ENCODE measurements around the gene TSPAN9. TPM values are rescaled to one million over a fixed set of nuclear protein-coding genes. Genes with fewer than 3 reads are reported as not detected.

Gene TSPAN9
- total and polyA plus RNA-seq, 4 donors = 23.0 to 72.3 (median 33.9) TPM

DNA sequence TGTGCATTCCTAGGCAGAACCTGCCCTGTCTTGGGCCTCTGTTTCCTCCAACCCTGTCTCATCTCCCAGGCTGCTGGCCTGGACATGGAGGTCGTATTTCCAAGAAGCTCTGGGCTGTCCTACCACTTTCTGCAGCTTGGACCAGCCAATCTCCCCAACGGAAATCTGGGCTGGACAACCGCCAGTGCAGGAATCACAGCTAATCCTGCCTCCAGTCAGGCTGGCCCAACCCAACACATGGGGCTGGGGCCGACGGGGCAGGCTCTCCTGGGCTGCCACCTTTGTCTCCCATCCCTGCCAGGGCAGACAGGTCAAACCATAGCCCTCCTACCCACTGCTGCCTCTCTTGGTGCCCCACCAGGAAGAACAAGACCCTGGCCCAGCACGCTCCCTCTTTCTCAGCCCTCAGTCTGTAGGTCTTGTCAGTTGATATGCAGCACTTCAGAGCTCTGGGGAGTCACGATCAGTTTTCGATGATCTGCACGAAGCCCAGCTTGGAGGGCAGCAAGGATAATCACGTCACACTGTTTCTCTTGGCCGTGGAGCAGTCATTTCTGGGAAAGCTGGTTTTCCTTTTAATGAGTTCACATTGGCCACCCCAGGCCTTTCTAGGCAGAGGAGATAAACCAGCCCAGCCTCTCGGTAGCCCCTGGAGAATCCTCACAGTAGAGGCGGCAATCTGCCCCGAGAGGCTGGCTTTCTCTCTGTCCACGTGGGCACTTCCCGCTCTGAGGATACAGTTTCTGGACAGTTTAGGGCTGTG, 218.6 kb downstream of the TSPAN9 start:
- Histone ChIP-seq H3K27me3 (ENCODE audit: control insufficient read depth in 3 of 3, insufficient read depth in 3 of 3, low read length in 2 of 3) (peaks cover 0 to 9% (median 0%) of the 10 kb centered on the region in 3 donors), H3K36me3 (ENCODE audit: control insufficient read depth in 4 of 4, insufficient read depth in 4 of 4, low read length in 4 of 4) (no peaks in the 10 kb centered on the region), H3K4me1 (ENCODE audit: control insufficient read depth in 5 of 5, insufficient read depth in 5 of 5, low read length in 5 of 5) (peaks cover 0 to 15% (median 3%) of the 10 kb centered on the region in 5 donors), H3K27ac (ENCODE audit: low read depth in 1 of 2, low read length in 1 of 2) (no peak overlapping the region), H3K4me3 (no peak overlapping the region), H3K9ac (ENCODE audit: insufficient read depth in 1 of 2, low read length in 2 of 2) (no peak overlapping the region), H3K9me3 (ENCODE audit: control insufficient read depth in 4 of 4, insufficient read depth in 3 of 4, low read length in 3 of 4) (no peaks in the 10 kb centered on the region)
- peak; percentile 67 to 80 (median 73) for DNase-seq
- no peak for TF ChIP-seq CTCF (IDR thresholded peaks at IDR 0.05; ENCODE audit: control extremely low read depth, extremely low read depth)
- no peak for ATAC-seq (ENCODE audit: insufficient read depth, low FRiP score)
- 64 to 82% methylated on average over 16 of the region's 16 CpGs for WGBS, 2 donors

DNA sequence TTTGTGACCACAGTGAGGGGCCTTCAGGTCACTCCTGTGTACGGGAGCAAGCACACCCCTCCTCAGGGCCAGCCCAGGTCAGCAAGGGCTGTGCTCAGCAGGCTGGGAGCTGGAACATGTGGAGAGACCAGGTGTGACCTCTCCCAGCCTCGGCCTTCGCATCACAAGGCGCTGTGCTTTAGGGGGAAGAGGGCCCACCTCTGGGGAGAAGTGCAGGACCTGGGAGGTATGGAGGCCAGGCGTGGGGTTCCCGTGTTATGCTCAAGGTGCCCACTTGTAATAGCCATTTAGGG, 219.2 kb downstream of the TSPAN9 start:
- TF ChIP-seq CTCF (IDR thresholded peaks at IDR 0.05; ENCODE audit: control extremely low read depth, extremely low read depth) = no peak
- ATAC-seq (ENCODE audit: insufficient read depth, low FRiP score) (no peak), DNase-seq (no peak)
- Histone ChIP-seq H3K27ac (ENCODE audit: low read depth in 1 of 2, low read length in 1 of 2) (no peak overlapping the region), H3K27me3 (ENCODE audit: control insufficient read depth in 3 of 3, insufficient read depth in 3 of 3, low read length in 2 of 3) (peaks cover 0 to 9% (median 0%) of the 10 kb centered on the region in 3 donors), H3K4me1 (ENCODE audit: control insufficient read depth in 5 of 5, insufficient read depth in 5 of 5, low read length in 5 of 5) (peaks cover 0 to 15% (median 3%) of the 10 kb centered on the region in 5 donors), H3K9ac (ENCODE audit: insufficient read depth in 1 of 2, low read length in 2 of 2) (no peak overlapping the region), H3K9me3 (ENCODE audit: control insufficient read depth in 4 of 4, insufficient read depth in 3 of 4, low read length in 3 of 4) (no peaks in the 10 kb centered on the region), H3K4me3 (no peak overlapping the region), H3K36me3 (ENCODE audit: control insufficient read depth in 4 of 4, insufficient read depth in 4 of 4, low read length in 4 of 4) (no peaks in the 10 kb centered on the region)
- WGBS, 2 donors = 89 to 90% methylated on average over 6 of the region's 6 CpGs

GRCh38 chr12:3298603-3299002, 221.4 kb downstream of the TSPAN9 start:
- Histone ChIP-seq H3K4me3 (no peak overlapping the region), H3K36me3 (ENCODE audit: control insufficient read depth in 4 of 4, insufficient read depth in 4 of 4, low read length in 4 of 4) (no peaks in the 10 kb centered on the region), H3K9me3 (ENCODE audit: control insufficient read depth in 4 of 4, insufficient read depth in 3 of 4, low read length in 3 of 4) (no peaks in the 10 kb centered on the region), H3K4me1 (ENCODE audit: control insufficient read depth in 5 of 5, insufficient read depth in 5 of 5, low read length in 5 of 5) (peaks cover 0 to 15% (median 3%) of the 10 kb centered on the region in 5 donors), H3K27ac (ENCODE audit: low read depth in 1 of 2, low read length in 1 of 2) (no peak overlapping the region), H3K27me3 (ENCODE audit: control insufficient read depth in 3 of 3, insufficient read depth in 3 of 3, low read length in 2 of 3) (peaks cover 0 to 9% (median 0%) of the 10 kb centered on the region in 3 donors), H3K9ac (ENCODE audit: insufficient read depth in 1 of 2, low read length in 2 of 2) (no peak overlapping the region)
- WGBS, 2 donors = 52 to 58% methylated on average over 17 of the region's 17 CpGs
- no peak for DNase-seq
- TF ChIP-seq CTCF (IDR thresholded peaks at IDR 0.05; ENCODE audit: control extremely low read depth, extremely low read depth) = no peak
- no peak for ATAC-seq (ENCODE audit: insufficient read depth, low FRiP score)
